Esophagus squamous epithelium (tissue), 4 donors: ENCODE measurements around the gene OR13C4.

Experiments
- POLR2A ChIP-seq, 4 donors: fragments of 450-650 bp; IDR thresholded peaks; one replicate each; pipeline ENCODE4 v1.6.1; 2017; ENCODE audit warnings: antibody characterized with exemption in 4 of 4, mild to moderate bottlenecking in 4 of 4, moderate library complexity in 3 of 4
- TF ChIP-seq, protein P1 (sequence below), 6 experiments: fragments of 450-650 bp in 4 of 6; fragments of 200-600 bp in 2 of 6; sonication (generic) in 2 of 6; IDR thresholded peaks; one replicate each; pipeline ENCODE4 v1.5.1; 2016 to 2019; ENCODE audit warnings: antibody characterized with exemption in 6 of 6, mild to moderate bottlenecking in 4 of 6, moderate library complexity in 4 of 6

DNA sequence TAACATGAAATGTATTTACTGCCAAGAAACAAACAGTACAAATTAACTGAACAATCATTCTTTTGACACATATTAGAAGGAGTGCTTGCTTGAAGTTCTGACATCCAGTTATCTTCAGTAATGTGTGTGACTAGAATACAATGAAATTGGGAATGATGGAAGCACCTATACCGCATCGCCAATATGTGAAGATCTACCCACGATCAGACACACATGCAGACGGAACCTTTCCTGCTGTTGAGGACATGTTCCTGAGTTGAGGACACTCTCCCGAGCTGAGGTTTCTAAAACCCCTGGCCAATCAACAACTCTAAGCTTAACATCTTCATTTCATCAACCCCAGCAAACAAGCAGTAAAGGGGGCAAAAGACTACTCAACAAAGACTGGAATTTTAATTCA is 9.7 kb upstream of the OR13C4 start, which contains the start of gene OR13C3:
- TF ChIP-seq, protein P1, sequence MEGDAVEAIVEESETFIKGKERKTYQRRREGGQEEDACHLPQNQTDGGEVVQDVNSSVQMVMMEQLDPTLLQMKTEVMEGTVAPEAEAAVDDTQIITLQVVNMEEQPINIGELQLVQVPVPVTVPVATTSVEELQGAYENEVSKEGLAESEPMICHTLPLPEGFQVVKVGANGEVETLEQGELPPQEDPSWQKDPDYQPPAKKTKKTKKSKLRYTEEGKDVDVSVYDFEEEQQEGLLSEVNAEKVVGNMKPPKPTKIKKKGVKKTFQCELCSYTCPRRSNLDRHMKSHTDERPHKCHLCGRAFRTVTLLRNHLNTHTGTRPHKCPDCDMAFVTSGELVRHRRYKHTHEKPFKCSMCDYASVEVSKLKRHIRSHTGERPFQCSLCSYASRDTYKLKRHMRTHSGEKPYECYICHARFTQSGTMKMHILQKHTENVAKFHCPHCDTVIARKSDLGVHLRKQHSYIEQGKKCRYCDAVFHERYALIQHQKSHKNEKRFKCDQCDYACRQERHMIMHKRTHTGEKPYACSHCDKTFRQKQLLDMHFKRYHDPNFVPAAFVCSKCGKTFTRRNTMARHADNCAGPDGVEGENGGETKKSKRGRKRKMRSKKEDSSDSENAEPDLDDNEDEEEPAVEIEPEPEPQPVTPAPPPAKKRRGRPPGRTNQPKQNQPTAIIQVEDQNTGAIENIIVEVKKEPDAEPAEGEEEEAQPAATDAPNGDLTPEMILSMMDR (IDR thresholded peaks at IDR 0.05), result no peak
- no peak for TF ChIP-seq POLR2A (IDR thresholded peaks at IDR 0.05)
